Effector memory CD4-positive, alpha-beta T cell (primary cell): ENCODE results near the gene CCNI.
A peak's percentile ranks its signal among the peaks of the same experiment; 100 is the strongest.
"Not testable (repeated sequence)": the region's sequence is repeated elsewhere in the genome, so short reads cannot be mapped to it uniquely, and the experiment has no call there.

Experiments used
- DNase-seq, 3 donors: peaks; one replicate each; pipeline ENCODE4 v3.0.0-alpha.2; 2020
- H3K27ac ChIP-seq: 2 replicates; pipeline ENCODE4 v1.7.0; 2013; ENCODE audit warnings: mild to moderate bottlenecking, low read length, moderate library complexity; ENCODE audit not compliant: insufficient read depth, poor library complexity, severe bottlenecking
- H3K27me3 ChIP-seq: replicated peaks from 2 replicates; pipeline ENCODE4 v1.7.0; 2013; ENCODE audit warnings: mild to moderate bottlenecking, low read length; ENCODE audit not compliant: insufficient read depth, control insufficient read depth, poor library complexity, severe bottlenecking
- H3K36me3 ChIP-seq: 2 replicates; pipeline ENCODE4 v1.7.0; 2013; ENCODE audit warnings: mild to moderate bottlenecking, low read length, moderate library complexity; ENCODE audit not compliant: control insufficient read depth, insufficient read depth
- H3K4me1 ChIP-seq: 2 replicates; pipeline ENCODE4 v1.7.0; 2013; ENCODE audit warnings: low read length, mild to moderate bottlenecking; ENCODE audit not compliant: control insufficient read depth, insufficient read depth, poor library complexity, severe bottlenecking
- H3K4me3 ChIP-seq: 2 replicates; pipeline ENCODE4 v1.7.0; 2013; ENCODE audit warnings: low read length, low read depth, mild to moderate bottlenecking; ENCODE audit not compliant: insufficient read depth, poor library complexity, severe bottlenecking
- H3K9me3 ChIP-seq: 2 replicates; pipeline ENCODE4 v1.7.0; 2013; ENCODE audit warnings: mild to moderate bottlenecking, low read length, moderate library complexity; ENCODE audit not compliant: control insufficient read depth

CCNI gene

DNA sequence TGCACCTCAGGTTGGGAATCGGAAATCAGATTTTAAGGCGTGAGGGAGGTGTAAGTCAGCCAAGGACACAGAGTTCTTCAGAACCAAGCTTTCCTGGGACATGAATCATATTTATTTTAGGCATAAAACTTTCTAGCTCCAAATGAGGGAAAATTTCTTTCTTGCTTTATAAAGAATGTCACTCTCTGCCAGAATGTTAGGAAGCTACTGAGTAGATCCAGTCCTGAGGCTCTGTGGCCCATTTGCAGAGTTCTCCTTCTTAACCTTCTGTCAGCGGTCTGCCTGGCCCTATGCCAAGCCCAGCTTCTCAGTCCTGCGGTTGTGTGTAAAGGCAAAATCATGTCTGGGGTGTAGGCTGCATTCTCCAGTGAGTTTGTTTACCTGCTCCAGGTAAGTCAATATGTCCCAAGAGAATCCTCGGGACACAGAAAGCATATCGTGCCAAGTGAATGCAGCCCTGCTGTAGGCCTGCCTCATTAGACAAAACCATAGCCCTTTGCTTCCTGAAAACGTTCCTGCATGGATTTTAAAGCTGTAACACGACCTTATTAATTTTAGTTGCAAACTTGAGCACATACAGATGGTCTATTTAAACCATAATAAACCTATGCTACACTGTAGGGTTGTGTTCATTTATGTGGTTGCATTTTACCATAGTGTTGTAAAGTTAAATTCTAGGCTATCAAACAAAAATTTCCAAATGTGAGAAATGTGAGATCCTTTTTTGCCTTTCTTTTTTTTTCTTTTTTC lies 29.2 kb upstream of the CCNI start:
- no peaks in the 10 kb centered on the region for H3K36me3 ChIP-seq
- no peak for DNase-seq
- no peak overlapping the region for H3K4me3 ChIP-seq
- H3K4me1 ChIP-seq: peaks cover 9% of the 10 kb centered on the region
- no peak overlapping the region for H3K27ac ChIP-seq
- H3K27me3 ChIP-seq: no peaks in the 10 kb centered on the region
- H3K9me3 ChIP-seq: no peaks in the 10 kb centered on the region

DNA sequence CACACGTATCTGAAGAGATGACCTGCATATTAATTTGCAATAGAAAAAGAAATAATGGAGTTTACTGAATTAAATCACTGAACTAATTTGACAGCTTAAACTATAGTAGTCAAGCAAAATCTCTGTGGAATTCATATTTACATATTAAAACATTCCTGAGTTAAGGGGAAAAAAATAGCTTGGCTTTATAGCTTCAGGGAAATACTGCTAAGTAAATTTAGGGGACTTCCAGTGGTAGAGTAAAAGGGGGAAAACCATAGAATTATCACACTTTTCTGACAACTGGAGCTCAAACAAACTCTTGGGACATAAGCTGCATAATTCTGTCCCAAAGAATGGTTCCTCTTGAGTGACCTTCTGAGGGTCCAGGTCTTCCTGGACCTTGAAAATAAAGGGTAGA lies 28.6 kb upstream of the CCNI start:
- no peak overlapping the region for H3K4me3 ChIP-seq
- H3K27ac ChIP-seq: no peak overlapping the region
- H3K9me3 ChIP-seq: no peaks in the 10 kb centered on the region
- no peak for DNase-seq
- H3K36me3 ChIP-seq: no peaks in the 10 kb centered on the region
- no peaks in the 10 kb centered on the region for H3K27me3 ChIP-seq
- H3K4me1 ChIP-seq: peaks cover 13% of the 10 kb centered on the region

DNA sequence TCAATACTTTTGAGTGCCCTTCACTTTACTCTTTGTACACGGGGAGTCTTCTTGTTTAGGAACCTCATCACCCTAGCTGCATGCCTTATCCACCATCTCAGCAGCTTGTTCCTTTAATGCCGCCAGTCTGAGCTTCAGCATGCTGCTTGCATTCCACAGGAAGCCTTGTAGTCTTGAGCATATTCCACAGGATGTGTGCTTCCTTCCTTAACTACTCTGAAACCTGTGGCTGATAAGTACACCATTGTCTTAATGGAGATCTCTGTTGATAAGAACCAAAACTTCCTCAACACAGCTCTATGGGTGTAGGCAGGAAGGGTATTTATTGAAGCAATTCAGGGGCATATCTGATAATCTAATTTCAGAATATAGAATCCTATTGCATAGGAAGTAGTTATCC lies 24.4 kb upstream of the CCNI start:
- Histone ChIP-seq H3K27me3 (no peaks in the 10 kb centered on the region), H3K4me1 (peaks cover 13% of the 10 kb centered on the region), H3K36me3 (no peaks in the 10 kb centered on the region), H3K27ac (no peak overlapping the region), H3K9me3 (no peaks in the 10 kb centered on the region), H3K4me3 (no peak overlapping the region)
- no peak for DNase-seq

DNA sequence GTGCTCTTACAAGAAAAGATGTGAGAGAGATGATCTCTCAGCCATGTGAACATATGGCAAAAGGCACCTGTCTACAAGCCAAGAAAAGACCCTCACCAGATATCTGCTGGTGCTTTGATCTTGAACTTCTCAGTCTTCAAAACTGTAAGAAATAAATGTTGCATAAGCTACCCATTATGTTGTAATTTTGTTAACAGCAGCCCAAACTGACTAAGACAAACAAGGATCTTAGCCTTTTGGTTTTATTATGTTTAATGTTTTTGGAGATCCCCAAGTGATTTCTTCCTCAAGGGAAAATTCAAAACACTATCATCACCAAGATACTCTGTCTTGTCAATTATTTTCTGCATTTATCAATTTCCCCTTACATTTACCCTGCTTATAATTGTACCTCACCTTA lies 21.8 kb upstream of the CCNI start:
- peaks cover 13% of the 10 kb centered on the region for H3K4me1 ChIP-seq
- no peaks in the 10 kb centered on the region for H3K36me3 ChIP-seq
- no peaks in the 10 kb centered on the region for H3K27me3 ChIP-seq
- DNase-seq: no peak
- H3K9me3 ChIP-seq: no peaks in the 10 kb centered on the region
- H3K27ac ChIP-seq: no peak overlapping the region
- H3K4me3 ChIP-seq: no peak overlapping the region

DNA sequence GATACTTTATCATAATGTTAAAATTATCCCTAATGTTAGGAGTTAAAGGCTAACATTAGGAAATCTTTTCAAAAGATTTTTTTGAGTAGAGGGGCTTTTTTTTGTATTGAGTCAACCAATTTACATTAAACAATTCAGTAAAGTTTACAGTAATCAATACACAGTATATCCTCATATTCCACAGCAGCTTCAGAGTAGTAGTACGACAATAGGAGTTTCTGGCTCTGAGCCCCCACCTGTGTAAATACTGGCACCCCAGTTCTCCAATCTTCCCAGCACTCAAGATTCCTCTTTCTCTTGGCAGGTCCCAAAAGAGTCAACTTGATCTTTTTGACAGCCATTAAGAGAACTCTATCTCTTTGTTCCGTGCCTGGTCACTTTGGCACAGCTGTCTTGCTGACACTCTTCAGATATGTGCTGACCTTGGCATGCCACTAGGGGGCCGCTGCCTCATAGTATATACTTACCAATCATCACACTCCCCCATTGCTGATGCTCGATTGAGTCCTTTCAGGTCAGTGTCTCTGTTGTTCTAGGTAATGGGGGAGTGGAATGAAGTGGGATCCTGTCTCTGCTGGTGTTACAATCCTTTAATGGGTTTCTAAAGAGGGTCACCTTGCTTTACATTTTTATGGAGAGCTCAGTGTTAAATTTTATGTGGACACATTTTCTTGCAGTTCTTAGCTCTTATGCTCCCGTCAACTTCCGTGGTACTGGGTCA lies 19.5 kb upstream of the CCNI start:
- H3K36me3 ChIP-seq: no peaks in the 10 kb centered on the region
- no peaks in the 10 kb centered on the region for H3K27me3 ChIP-seq
- H3K9me3 ChIP-seq: no peaks in the 10 kb centered on the region
- peaks cover 7% of the 10 kb centered on the region for H3K4me1 ChIP-seq
- no peak overlapping the region for H3K27ac ChIP-seq
- peak; percentile 28 to 35 (median 34) for DNase-seq
- no peak overlapping the region for H3K4me3 ChIP-seq

DNA sequence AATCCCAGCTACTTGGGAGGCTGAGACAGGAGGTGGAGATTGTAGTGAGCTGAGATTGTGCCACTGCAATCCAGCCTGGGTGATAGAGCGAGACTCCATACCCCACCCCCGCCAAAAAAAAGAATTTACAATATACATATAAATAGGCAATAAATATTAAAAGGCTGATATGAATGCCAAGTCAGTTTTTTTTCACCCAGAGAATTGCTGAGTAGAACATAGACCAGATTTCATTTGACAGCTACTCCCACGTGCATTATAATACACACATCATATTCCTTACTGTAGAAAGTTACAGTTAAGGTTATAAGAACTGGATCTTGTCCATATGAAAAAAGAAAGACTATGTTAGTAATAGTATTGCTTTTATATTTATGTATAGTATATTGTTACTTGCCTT lies 18.7 kb upstream of the CCNI start:
- no peak overlapping the region for H3K27ac ChIP-seq
- H3K4me1 ChIP-seq: no peaks in the 10 kb centered on the region
- no peaks in the 10 kb centered on the region for H3K9me3 ChIP-seq
- no peak for DNase-seq
- H3K4me3 ChIP-seq: no peak overlapping the region
- no peaks in the 10 kb centered on the region for H3K36me3 ChIP-seq
- no peaks in the 10 kb centered on the region for H3K27me3 ChIP-seq

DNA sequence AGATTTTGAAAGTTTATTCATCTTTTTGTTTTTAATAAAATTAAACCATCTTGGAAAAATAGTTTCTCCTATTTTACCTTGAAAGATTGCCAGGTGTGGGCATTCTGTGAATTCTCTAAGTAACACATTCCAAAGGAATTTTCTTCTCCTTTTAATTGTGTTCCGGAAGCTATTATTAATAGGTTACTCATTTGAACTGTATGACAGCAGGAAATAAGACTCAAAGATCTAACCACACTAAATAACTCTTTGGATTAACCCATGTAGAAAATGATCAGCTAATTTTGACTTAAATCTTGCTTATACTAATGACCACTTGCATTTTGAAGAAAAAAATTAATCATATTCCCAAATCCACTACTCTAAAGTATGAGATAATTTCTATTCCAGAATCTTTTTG lies 17.6 kb upstream of the CCNI start:
- Histone ChIP-seq H3K36me3 (no peaks in the 10 kb centered on the region), H3K4me1 (no peaks in the 10 kb centered on the region), H3K9me3 (no peaks in the 10 kb centered on the region), H3K4me3 (no peak overlapping the region), H3K27ac (no peak overlapping the region), H3K27me3 (no peaks in the 10 kb centered on the region)
- DNase-seq: no peak

DNA sequence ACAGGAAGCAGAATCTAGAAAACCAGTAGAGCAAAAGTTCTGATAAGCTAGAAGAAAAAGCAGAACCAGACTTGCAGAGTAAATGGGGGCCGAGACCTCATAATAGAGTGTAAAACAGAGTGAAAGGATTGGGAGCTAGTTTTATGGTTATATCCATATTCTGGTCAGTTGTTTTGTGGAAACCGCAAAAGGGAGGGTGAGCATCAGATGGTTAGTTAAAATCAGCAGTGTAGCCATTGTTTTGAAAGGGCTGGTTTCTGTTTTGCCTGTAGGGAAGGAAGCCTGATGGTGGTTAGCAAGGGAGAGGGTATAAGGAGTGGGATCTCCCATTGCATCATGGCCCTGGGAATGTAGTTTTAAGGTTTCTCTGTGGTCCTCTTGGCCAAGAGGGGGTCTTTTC lies 17.2 kb upstream of the CCNI start:
- Histone ChIP-seq H3K27me3 (no peaks in the 10 kb centered on the region), H3K27ac (no peak overlapping the region), H3K4me1 (no peaks in the 10 kb centered on the region), H3K4me3 (no peak overlapping the region), H3K36me3 (no peaks in the 10 kb centered on the region), H3K9me3 (no peaks in the 10 kb centered on the region)
- no peak for DNase-seq

DNA sequence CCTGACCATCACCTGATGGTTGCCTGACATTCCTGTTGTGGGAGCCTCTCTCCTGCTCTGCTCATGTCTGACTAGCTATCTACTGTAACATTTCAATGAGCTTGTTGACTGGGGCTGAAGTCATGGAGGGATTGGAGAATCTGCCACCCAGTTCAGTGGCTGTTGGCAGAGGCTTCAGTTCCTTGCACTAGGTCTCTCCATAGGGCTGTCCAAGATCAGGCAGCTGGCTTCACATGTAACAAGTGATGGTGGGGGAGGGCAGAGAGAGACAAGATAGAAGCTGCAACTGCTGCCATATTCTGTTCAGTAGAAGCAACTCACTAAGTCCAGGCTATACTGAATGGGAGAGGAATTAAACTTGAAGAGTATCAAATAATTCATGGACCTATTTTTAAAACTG lies 14.1 kb upstream of the CCNI start:
- no peak overlapping the region for H3K4me3 ChIP-seq
- no peaks in the 10 kb centered on the region for H3K4me1 ChIP-seq
- no peaks in the 10 kb centered on the region for H3K36me3 ChIP-seq
- H3K27ac ChIP-seq: no peak overlapping the region
- no peak for DNase-seq
- H3K9me3 ChIP-seq: no peaks in the 10 kb centered on the region
- H3K27me3 ChIP-seq: no peaks in the 10 kb centered on the region

DNA sequence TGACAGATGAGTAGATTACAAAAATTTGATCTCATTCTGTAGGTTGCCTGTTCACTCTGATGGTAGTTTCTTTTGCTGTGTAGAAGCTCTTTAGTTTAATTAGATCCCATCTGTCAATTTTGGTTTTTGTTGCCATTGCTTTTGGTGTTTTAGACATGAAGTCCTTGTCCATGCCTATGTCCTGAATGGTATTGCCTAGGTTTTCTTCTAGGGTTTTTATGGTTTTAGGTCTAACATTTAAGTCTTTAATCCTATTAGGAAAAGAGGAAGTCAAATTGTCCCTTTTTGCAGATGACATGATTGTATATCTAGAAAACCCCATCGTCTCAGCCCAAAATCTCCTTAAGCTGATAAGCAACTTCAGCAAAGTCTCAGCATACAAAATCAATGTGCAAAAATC lies 11.2 kb upstream of the CCNI start:
- H3K36me3 ChIP-seq, H3K27me3 ChIP-seq, DNase-seq, H3K4me1 ChIP-seq, H3K27ac ChIP-seq, H3K9me3 ChIP-seq, H3K4me3 ChIP-seq: not testable (repeated sequence)
